Measurements from ENCODE around the gene RREB1.

Gene RREB1

GRCh38 chr6:7240351-7240750, 132.6 kb downstream of the RREB1 start:
- TF ChIP-seq CTCF (IDR thresholded peaks at IDR 0.05), result no peak
- H3K9me3 Mint-ChIP-seq, result no peaks in the 10 kb centered on the region
- peaks cover 16% of the 10 kb centered on the region for H3K36me3 Mint-ChIP-seq (ENCODE audit: low read depth)
- DNase-seq, result no peak
- peak overlapping the region; percentile 86 for H3K27ac Mint-ChIP-seq
- H3K4me1 Mint-ChIP-seq, result peaks cover 77% of the 10 kb centered on the region
- no peak overlapping the region for H3K4me3 Mint-ChIP-seq
- H3K27me3 Mint-ChIP-seq (ENCODE audit: low read depth, poor library complexity), result peaks cover 4% of the 10 kb centered on the region

GRCh38 chr6:7241160-7241559, 133.4 kb downstream of the RREB1 start:
- no peak for TF ChIP-seq CTCF (IDR thresholded peaks at IDR 0.05)
- peaks cover 69% of the 10 kb centered on the region for H3K4me1 Mint-ChIP-seq
- H3K27ac Mint-ChIP-seq, result peak overlapping the region; percentile 64
- no peak for DNase-seq
- no peak overlapping the region for H3K4me3 Mint-ChIP-seq
- H3K9me3 Mint-ChIP-seq, result no peaks in the 10 kb centered on the region
- H3K36me3 Mint-ChIP-seq (ENCODE audit: low read depth), result peaks cover 8% of the 10 kb centered on the region
- H3K27me3 Mint-ChIP-seq (ENCODE audit: low read depth, poor library complexity), result peaks cover 4% of the 10 kb centered on the region

- H3K4me1 Mint-ChIP-seq, result peaks cover 63% of the 10 kb centered on the region
- peak overlapping the region; percentile 64 for H3K27ac Mint-ChIP-seq
- no peak for DNase-seq
- H3K4me3 Mint-ChIP-seq, result no peak overlapping the region
- H3K27me3 Mint-ChIP-seq (ENCODE audit: low read depth, poor library complexity), result peaks cover 4% of the 10 kb centered on the region
- H3K9me3 Mint-ChIP-seq, result no peaks in the 10 kb centered on the region
- TF ChIP-seq CTCF (IDR thresholded peaks at IDR 0.05), result no peak
- H3K36me3 Mint-ChIP-seq (ENCODE audit: low read depth), result peaks cover 7% of the 10 kb centered on the region
Measured at GRCh38 chr6:7241709-7242645, 134.2 kb downstream of the RREB1 start.

- TF ChIP-seq CTCF (IDR thresholded peaks at IDR 0.05), result no peak
- Mint-ChIP-seq H3K27ac (peak overlapping the region; percentile 19), H3K4me3 (peak overlapping the region; percentile 10)
Measured at GRCh38 chr6:7242835-7243178, 135.0 kb downstream of the RREB1 start.

GRCh38 chr6:7243179-7243981, 135.6 kb downstream of the RREB1 start:
- DNase-seq, result peak; percentile 52
- H3K27me3 Mint-ChIP-seq (ENCODE audit: low read depth, poor library complexity), result peaks cover 4% of the 10 kb centered on the region
- H3K9me3 Mint-ChIP-seq, result no peaks in the 10 kb centered on the region
- peak; percentile 90 for TF ChIP-seq CTCF (IDR thresholded peaks at IDR 0.05)
- H3K36me3 Mint-ChIP-seq (ENCODE audit: low read depth), result peaks cover 12% of the 10 kb centered on the region
- peaks cover 54% of the 10 kb centered on the region for H3K4me1 Mint-ChIP-seq
- peak overlapping the region; percentile 19 for H3K27ac Mint-ChIP-seq
- peak overlapping the region; percentile 10 for H3K4me3 Mint-ChIP-seq

More at GRCh38 chr6:7242835-7243178, 135.0 kb downstream of the RREB1 start:
- H3K4me1 Mint-ChIP-seq, result peaks cover 58% of the 10 kb centered on the region
- peaks cover 4% of the 10 kb centered on the region for H3K27me3 Mint-ChIP-seq (ENCODE audit: low read depth, poor library complexity)
- no peaks in the 10 kb centered on the region for H3K9me3 Mint-ChIP-seq
- no peak for DNase-seq
- peaks cover 7% of the 10 kb centered on the region for H3K36me3 Mint-ChIP-seq (ENCODE audit: low read depth)

All from nephron progenitor cell (in vitro differentiated cells).